Tibial nerve (tissue), 4 donors: Measurements from ENCODE around the gene LRRC25. TPM values are rescaled to one million over a fixed set of nuclear protein-coding genes. Genes with fewer than 3 reads are reported as not detected.
A peak's percentile ranks its signal among the peaks of the same experiment; 100 is the strongest.

Experiments used
- DNase-seq, 2 donors: peaks; one replicate each; pipeline ENCODE4 v3.0.0-alpha.2; 2019; ENCODE audit warnings: low spot score in 2 of 2
- H3K27ac ChIP-seq, 4 donors: fragments of 200-600 bp; sonication (generic) in 3 of 4; one replicate each; pipeline ENCODE4 v1.5.1; 2017 to 2019; ENCODE audit warnings: mild to moderate bottlenecking in 1 of 4
- H3K27me3 ChIP-seq, 2 donors: fragments of 200-600 bp; sonication (generic) in 1 of 2; one replicate each; pipeline versions ENCODE4 v1.5.1 to v1.6.0; 2017 to 2019
- H3K36me3 ChIP-seq, 3 donors: fragments of 200-600 bp; sonication (generic); one replicate each; pipeline ENCODE4 v1.5.1; 2018 to 2019
- H3K4me1 ChIP-seq, 4 donors: fragments of 200-600 bp; sonication (generic) in 3 of 4; one replicate each; pipeline ENCODE4 v1.5.1; 2017 to 2019
- H3K4me3 ChIP-seq, 4 donors: fragments of 200-600 bp; sonication (generic) in 3 of 4; one replicate each; pipeline ENCODE4 v1.5.1; 2017 to 2019; ENCODE audit warnings: mild to moderate bottlenecking in 1 of 4, moderate library complexity in 1 of 4
- H3K9me3 ChIP-seq, 4 donors: fragments of 200-600 bp; sonication (generic) in 3 of 4; one replicate each; pipeline ENCODE4 v1.5.1; 2017 to 2019
- EP300 ChIP-seq, 2 donors: sonication (generic); formaldehyde crosslinking; IDR thresholded peaks; one replicate each; pipeline ENCODE4 v1.6.1; 2017; ENCODE audit warnings: antibody characterized with exemption in 2 of 2, mild to moderate bottlenecking in 1 of 2
- POLR2A ChIP-seq, 2 donors: fragments of 450-650 bp; IDR thresholded peaks; one replicate each; pipeline ENCODE4 v1.6.1; 2017; ENCODE audit warnings: antibody characterized with exemption in 2 of 2, mild to moderate bottlenecking in 2 of 2, moderate library complexity in 2 of 2
- WGBS, 2 donors: methylation state at CpG; one replicate each; pipeline ENCODE4 v1.1.5; 2018; 5-methylcytosine and 5-hydroxymethylcytosine counted together
- total RNA-seq, 4 donors: library from RNA; depleted of rRNA; stranded (reverse); fragments of >200 nt; gene quantifications; one replicate each; pipeline ENCODE4 v1.1.0, GENCODE V29; 2016
- TF ChIP-seq, protein P1 (sequence below), 5 experiments: fragments of 200-600 bp in 3 of 5; fragments of 450-650 bp in 2 of 5; sonication (generic) in 3 of 5; IDR thresholded peaks; one replicate each; pipeline ENCODE4 v1.5.1; 2016 to 2019; ENCODE audit warnings: antibody characterized with exemption in 5 of 5, mild to moderate bottlenecking in 3 of 5, moderate library complexity in 2 of 5

Gene LRRC25
- total RNA-seq, 4 donors from 2014 or later = 9.0 to 13.8 (median 9.8) TPM

DNA sequence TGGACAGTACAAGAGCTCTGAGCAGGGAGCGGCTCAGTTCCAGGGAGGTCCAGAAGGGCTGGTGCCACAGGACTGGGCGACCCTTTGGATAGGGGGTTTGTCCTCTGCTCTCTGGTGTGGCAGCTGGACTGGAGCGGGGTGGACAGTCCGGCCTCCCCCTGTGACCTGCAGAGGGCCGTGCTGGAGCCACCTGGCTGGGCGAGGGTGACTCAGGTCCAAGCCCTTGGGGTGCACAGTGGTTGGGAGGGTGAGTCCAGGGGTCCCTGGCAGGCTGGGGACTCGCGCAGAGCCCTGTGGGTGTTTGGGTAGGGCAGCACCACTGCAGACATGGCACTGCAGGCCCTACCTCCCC is 29.0 kb upstream of the LRRC25 start:
- Histone ChIP-seq H3K27me3 (no peaks in the 10 kb centered on the region), H3K4me1 (peaks cover 0 to 87% (median 51%) of the 10 kb centered on the region in 4 donors)

DNA sequence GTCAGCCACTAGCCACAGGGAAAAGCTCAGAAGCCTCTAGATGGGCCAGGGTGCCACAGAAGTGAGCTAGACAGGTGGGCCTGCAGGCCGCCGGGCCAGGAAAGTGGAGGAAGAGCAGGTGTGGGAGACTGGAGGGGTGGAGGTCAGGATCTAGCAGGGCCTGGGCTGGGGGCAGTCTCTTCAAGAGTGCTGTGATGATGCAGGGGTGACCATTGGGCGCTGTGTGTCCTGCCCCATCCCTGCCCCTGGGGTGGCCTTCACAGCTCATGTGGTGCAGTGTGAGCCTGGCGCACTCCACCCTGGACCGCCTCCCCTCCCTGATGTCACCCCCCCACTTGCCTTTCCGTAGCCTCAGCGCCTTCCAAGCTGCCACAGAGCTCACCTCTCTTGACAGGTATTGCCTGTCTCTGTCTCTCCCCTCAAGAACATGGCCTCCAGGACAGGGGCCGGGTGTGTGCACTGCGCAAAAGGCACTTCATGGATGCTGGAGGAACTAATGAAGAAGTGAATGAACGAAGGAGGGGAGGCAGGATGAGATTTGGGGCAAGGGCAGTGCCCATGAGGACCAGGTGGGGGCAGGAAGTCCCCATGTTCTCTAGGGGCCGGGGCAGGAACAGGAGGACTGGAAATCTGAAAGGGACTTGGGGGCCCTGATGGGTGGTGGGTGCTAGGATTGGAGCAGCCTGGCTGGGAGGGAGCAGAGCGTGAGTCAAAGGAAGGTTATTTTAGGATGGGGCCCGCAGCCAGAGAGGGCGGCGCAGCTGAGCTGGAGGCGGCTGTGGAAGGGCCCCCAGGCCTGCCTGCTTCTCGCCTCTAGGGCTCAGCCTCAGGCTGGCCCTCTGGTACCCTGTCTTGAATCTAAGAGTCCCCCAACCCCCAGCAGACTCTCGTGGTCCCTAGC is 28.3 kb upstream of the LRRC25 start:
- Histone ChIP-seq H3K36me3 (peaks cover 0 to 16% (median 0%) of the 10 kb centered on the region in 3 donors), H3K27ac (peak overlapping the region in 3 of 4 donors; percentile 56 to 76 (median 60)), H3K4me1 (peaks cover 0 to 93% (median 53%) of the 10 kb centered on the region in 4 donors), H3K9me3 (no peaks in the 10 kb centered on the region), H3K4me3 (no peak overlapping the region), H3K27me3 (no peaks in the 10 kb centered on the region)
- no peak for TF ChIP-seq EP300 (IDR thresholded peaks at IDR 0.05)
- TF ChIP-seq, protein P1, sequence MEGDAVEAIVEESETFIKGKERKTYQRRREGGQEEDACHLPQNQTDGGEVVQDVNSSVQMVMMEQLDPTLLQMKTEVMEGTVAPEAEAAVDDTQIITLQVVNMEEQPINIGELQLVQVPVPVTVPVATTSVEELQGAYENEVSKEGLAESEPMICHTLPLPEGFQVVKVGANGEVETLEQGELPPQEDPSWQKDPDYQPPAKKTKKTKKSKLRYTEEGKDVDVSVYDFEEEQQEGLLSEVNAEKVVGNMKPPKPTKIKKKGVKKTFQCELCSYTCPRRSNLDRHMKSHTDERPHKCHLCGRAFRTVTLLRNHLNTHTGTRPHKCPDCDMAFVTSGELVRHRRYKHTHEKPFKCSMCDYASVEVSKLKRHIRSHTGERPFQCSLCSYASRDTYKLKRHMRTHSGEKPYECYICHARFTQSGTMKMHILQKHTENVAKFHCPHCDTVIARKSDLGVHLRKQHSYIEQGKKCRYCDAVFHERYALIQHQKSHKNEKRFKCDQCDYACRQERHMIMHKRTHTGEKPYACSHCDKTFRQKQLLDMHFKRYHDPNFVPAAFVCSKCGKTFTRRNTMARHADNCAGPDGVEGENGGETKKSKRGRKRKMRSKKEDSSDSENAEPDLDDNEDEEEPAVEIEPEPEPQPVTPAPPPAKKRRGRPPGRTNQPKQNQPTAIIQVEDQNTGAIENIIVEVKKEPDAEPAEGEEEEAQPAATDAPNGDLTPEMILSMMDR (IDR thresholded peaks at IDR 0.05) = peak in 2 of 5 experiments; percentile 8 to 27
- whole genome bisulfite sequencing, 2 donors = 56 to 60% methylated on average over 17 of the region's 18 CpGs
- no peak for DNase-seq

More for the DNA sequence above, 29.0 kb upstream of the LRRC25 start:
- 79 to 81% methylated on average over 6 to 8 of the region's 8 CpGs for WGBS, 2 donors
- TF ChIP-seq POLR2A (IDR thresholded peaks at IDR 0.05) (no peak), EP300 (IDR thresholded peaks at IDR 0.05) (no peak)
- TF ChIP-seq, protein P1 (IDR thresholded peaks at IDR 0.05) = no peak
- H3K36me3 ChIP-seq = peaks cover 0 to 23% (median 0%) of the 10 kb centered on the region in 3 donors
- no peak overlapping the region for H3K4me3 ChIP-seq
- no peaks in the 10 kb centered on the region for H3K9me3 ChIP-seq
- H3K27ac ChIP-seq = peak overlapping the region in 3 of 4 donors; percentile 56 to 76 (median 60)
- DNase-seq = no peak

DNA sequence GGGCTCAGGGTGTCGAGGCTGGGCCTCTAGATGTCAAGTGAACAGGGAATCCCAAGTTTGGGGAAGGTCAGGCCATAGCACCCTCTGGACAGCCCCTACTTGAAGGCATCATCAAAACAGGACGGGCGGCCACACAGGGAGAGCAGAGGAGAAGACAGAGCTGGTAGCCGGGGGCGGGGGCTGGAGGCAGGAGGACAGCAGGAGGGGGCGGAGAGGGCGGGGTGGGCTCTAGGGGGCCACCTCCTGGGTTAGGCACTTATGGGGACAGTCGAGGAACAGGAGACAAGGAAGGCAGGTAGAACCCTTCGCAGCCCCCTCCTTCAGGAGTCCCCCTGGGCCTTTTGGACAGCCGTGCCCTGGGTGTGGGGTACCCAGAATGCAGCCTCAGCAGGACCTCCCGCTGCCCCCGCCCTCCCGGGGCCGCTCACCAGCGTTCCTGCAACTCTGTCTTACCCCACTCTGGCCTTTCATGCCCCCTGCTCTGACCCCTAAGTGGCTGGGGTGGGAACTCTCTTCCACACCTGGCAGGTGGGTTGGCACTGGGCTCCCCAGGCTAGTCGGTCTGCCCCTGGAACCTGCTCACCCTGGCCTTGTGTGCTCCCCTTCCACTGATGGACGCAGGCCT is 27.6 kb upstream of the LRRC25 start:
- Histone ChIP-seq H3K27me3 (no peaks in the 10 kb centered on the region), H3K27ac (peak overlapping the region in 3 of 4 donors; percentile 56 to 76 (median 60)), H3K4me3 (no peak overlapping the region), H3K36me3 (peaks cover 0 to 14% (median 0%) of the 10 kb centered on the region in 3 donors), H3K9me3 (no peaks in the 10 kb centered on the region), H3K4me1 (peaks cover 0 to 97% (median 57%) of the 10 kb centered on the region in 4 donors)
- TF ChIP-seq, protein P1 (IDR thresholded peaks at IDR 0.05) = no peak
- no peak for TF ChIP-seq EP300 (IDR thresholded peaks at IDR 0.05)
- no peak for TF ChIP-seq POLR2A (IDR thresholded peaks at IDR 0.05)
- 78 to 81% methylated on average over 16 to 17 of the region's 17 CpGs for WGBS, 2 donors
- no peak for DNase-seq

DNA sequence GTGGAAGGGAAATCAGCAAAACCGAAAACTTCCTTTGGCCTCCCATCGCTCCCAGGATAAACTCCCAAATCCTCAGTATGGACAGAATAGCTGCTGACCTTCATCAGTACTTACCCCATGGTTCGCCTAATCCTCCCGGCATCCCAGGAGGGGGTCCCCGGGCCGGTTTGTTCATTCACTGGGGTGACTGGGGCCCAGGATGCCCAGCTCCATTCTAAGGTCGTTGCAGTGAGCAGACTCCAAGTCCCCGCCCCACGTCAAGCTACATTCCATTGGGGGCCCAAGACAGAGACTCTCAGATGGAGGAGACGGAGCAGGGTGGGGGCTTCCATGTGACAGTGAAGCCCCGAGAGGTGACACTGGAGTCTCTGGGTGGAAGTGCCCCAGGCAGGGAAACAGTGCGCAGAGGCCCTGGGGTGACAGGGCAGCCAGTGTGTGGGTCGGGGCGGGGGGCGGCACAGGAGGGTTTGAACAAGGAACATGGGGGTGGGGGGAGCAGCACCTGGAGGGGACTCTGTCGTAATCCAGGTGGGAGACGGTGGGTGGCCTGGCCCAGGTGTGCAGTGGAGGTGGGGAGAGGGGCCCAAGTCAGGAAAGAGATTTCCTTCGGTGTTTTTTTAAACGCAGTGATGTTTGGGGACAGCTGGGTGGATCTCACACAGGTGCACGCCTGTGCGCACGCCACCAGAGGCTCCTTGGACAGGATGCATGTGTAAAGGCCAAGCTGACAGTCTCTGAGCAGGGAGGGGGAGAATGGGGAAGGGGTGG is 26.9 kb upstream of the LRRC25 start:
- H3K4me3 ChIP-seq = no peak overlapping the region
- no peaks in the 10 kb centered on the region for H3K27me3 ChIP-seq
- peaks cover 0 to 92% (median 51%) of the 10 kb centered on the region in 4 donors for H3K4me1 ChIP-seq
- DNase-seq = no peak
- H3K36me3 ChIP-seq = peaks cover 0 to 14% (median 0%) of the 10 kb centered on the region in 3 donors
- 57 to 66% methylated on average over 22 of the region's 22 CpGs for WGBS, 2 donors
- peak overlapping the region in 3 of 4 donors; percentile 40 to 67 (median 60) for H3K27ac ChIP-seq
- TF ChIP-seq POLR2A (IDR thresholded peaks at IDR 0.05) = no peak
- TF ChIP-seq, protein P1 (IDR thresholded peaks at IDR 0.05) = no peak
- no peaks in the 10 kb centered on the region for H3K9me3 ChIP-seq
